OCI-LY7 (cell line): ENCODE results near the gene BBX. TPM values are rescaled to one million over a fixed set of nuclear protein-coding genes. Genes with fewer than 3 reads are reported as not detected.

Source experiments
- BruUV-seq: library from RNA; stranded (reverse); fragments of 400-500 nt; replicated peaks from 2 replicates; lab custom pipeline; 2021; lab: Mats Ljungman, UMichigan
- CTCF ChIA-PET: fragments of 300-600 bp; sonication (Branson Sonifier 250); formaldehyde crosslinking; loops from one replicate; lab custom pipeline; 2022; ENCODE audit warnings: antibody characterized with exemption; ENCODE audit not compliant: unreplicated experiment; lab: Charles Lee
- POLR2A ChIA-PET: fragments of 300-600 bp; sonication (Branson Sonifier 250); formaldehyde crosslinking; loops from one replicate; lab custom pipeline; 2022; ENCODE audit warnings: antibody characterized with exemption; lab: Charles Lee
- DNase-seq: peaks from one replicate; pipeline ENCODE4 v3.0.0-alpha.2; 2015; ENCODE audit warnings: low spot score
- H2AFZ ChIP-seq: fragments of 200-600 bp; sonication (generic), shearing (Covaris generic); 2 replicates; pipeline ENCODE4 v1.6.1; 2014; ENCODE audit warnings: mild to moderate bottlenecking, antibody characterized with exemption, low read length, moderate library complexity
- H3K27ac ChIP-seq: fragments of 200-600 bp; sonication (generic); 2 replicates; pipeline ENCODE4 v1.5.1; 2014; ENCODE audit warnings: mixed run types, low read depth, mild to moderate bottlenecking, moderate library complexity, low read length, inconsistent platforms; ENCODE audit not compliant: poor library complexity, severe bottlenecking
- H3K36me3 ChIP-seq: fragments of 200-600 bp; sonication (generic); 2 replicates; pipeline ENCODE4 v1.6.1; 2014; ENCODE audit warnings: mild to moderate bottlenecking, antibody characterized with exemption, low read length, moderate library complexity, mixed read lengths; ENCODE audit not compliant: insufficient read depth
- H3K4me1 ChIP-seq: fragments of 200-600 bp; sonication (generic); 2 replicates; pipeline ENCODE4 v1.5.1; 2014; ENCODE audit warnings: mild to moderate bottlenecking, low read length; ENCODE audit not compliant: insufficient read depth, poor library complexity, severe bottlenecking
- H3K4me2 ChIP-seq: fragments of 200-600 bp; sonication (generic); 2 replicates; pipeline ENCODE4 v1.6.1; 2014; ENCODE audit warnings: mild to moderate bottlenecking, low read length
- H3K4me3 ChIP-seq: fragments of 200-600 bp; sonication (generic); 2 replicates; pipeline ENCODE4 v1.5.1; 2014; ENCODE audit warnings: mild to moderate bottlenecking, low read depth, low read length; ENCODE audit not compliant: poor library complexity, severe bottlenecking
- H3K79me2 ChIP-seq: fragments of 200-600 bp; sonication (generic); 2 replicates; pipeline ENCODE4 v1.6.1; 2016; ENCODE audit warnings: low read depth, mild to moderate bottlenecking, low read length, moderate library complexity, mixed read lengths; ENCODE audit not compliant: insufficient read depth
- H3K9me2 ChIP-seq: fragments of 200-600 bp; sonication (generic); 2 replicates; pipeline ENCODE4 v1.6.1; 2016; ENCODE audit warnings: mild to moderate bottlenecking, low read length, mixed read lengths; ENCODE audit not compliant: insufficient read depth
- H3K9me3 ChIP-seq: fragments of 200-600 bp; sonication (generic); 2 replicates; pipeline ENCODE4 v1.6.1; 2014; ENCODE audit warnings: mild to moderate bottlenecking, mixed run types, low read length, mixed read lengths
- H4K20me1 ChIP-seq: fragments of 200-600 bp; sonication (generic); 2 replicates; pipeline ENCODE4 v1.6.1; 2014; ENCODE audit warnings: mild to moderate bottlenecking, antibody characterized with exemption, low read length, moderate library complexity, mixed read lengths; ENCODE audit not compliant: insufficient read depth
- CTCF ChIP-seq: fragments of 200-600 bp; sonication (generic); conservative IDR thresholded peaks from 2 replicates; pipeline ENCODE4 v1.5.1; 2014; ENCODE audit warnings: mild to moderate bottlenecking, antibody characterized with exemption, low read length, moderate library complexity, mixed read lengths
- EZH2phosphoT487 ChIP-seq: fragments of 200-600 bp; sonication (generic); IDR thresholded peaks from 2 replicates; pipeline ENCODE4 v1.6.1; 2018; ENCODE audit warnings: low read depth, borderline replicate concordance, mild to moderate bottlenecking, mixed run types, antibody characterized with exemption, low read length, moderate library complexity, mixed read lengths
- intact Hi-C: fragments of 100-400 bp; cut with micrococcal nuclease; formaldehyde crosslinking; loops from one replicate; pipeline ENCODE4 v1.10.0; 2022; ENCODE audit not compliant: unreplicated experiment
- total RNA-seq, 2 experiments: library from RNA; depleted of rRNA in 1 of 2; stranded (reverse); fragments of >200 nt in 1 of 2; shearing (Covaris generic) in 1 of 2; gene quantifications; 2 replicates each; pipeline ENCODE4 v1.2.3, GENCODE V29; 2014 to 2022

Gene BBX
- total RNA-seq, 2 experiments from 2014 or later = 27.0 to 49.8 TPM

GRCh38 chr3:107752202-107752990 lies 229.6 kb downstream of the BBX start:
- ChIA-PET POLR2A (interaction anchor here (1.0 kb wide), 2 partner anchors 16 to 78 kb away, joined by 3 read pairs; no protein-coding TSS in a partner anchor), CTCF (no interaction called here)
- Histone ChIP-seq H3K36me3 (no peaks in the 10 kb centered on the region; the same call in 1 of the 2 replicates), H3K4me1 (no peaks in the 10 kb centered on the region), H3K9me2 (no peaks in the 10 kb centered on the region), H4K20me1 (peaks cover 6% of the 10 kb centered on the region; the same call in 1 of the 2 replicates), H3K79me2 (no peaks in the 10 kb centered on the region), H3K9me3 (no peaks in the 10 kb centered on the region), H3K4me2 (no peak overlapping the region), H2AFZ (no peak overlapping the region), H3K27ac (no peak overlapping the region), H3K4me3 (no peak overlapping the region)
- no TSS peak for BruUV-seq
- DNase-seq = peak; percentile 37
- intact Hi-C loops = loop anchor here (10.0 kb wide), 1 partner anchor 178 kb away; no protein-coding TSS in a partner anchor
- TF ChIP-seq EZH2phosphoT487 (no peak), CTCF (peak; percentile 79)

- peaks cover 6% of the 10 kb centered on the region; the same call in 1 of the 2 replicates for H4K20me1 ChIP-seq
- no peaks in the 10 kb centered on the region for H3K4me1 ChIP-seq
- TF ChIP-seq EZH2phosphoT487 = no peak
- peak; percentile 63 for TF ChIP-seq CTCF
- POLR2A ChIA-PET = interaction anchor here (1.0 kb wide), 1 partner anchor 79 kb away, joined by 3 read pairs; no protein-coding TSS in a partner anchor
- H2AFZ ChIP-seq = no peak overlapping the region
- intact Hi-C loops = loop anchor here (10.0 kb wide), 1 partner anchor 179 kb away; no protein-coding TSS in a partner anchor
- H3K9me3 ChIP-seq = no peaks in the 10 kb centered on the region
- H3K36me3 ChIP-seq = no peaks in the 10 kb centered on the region; the same call in 1 of the 2 replicates
- no peak overlapping the region for H3K4me3 ChIP-seq
- H3K9me2 ChIP-seq = no peaks in the 10 kb centered on the region
- peak; percentile 35 for DNase-seq
- CTCF ChIA-PET = no interaction called here
- no TSS peak for BruUV-seq
- no peak overlapping the region for H3K4me2 ChIP-seq
- no peaks in the 10 kb centered on the region for H3K79me2 ChIP-seq
- no peak overlapping the region for H3K27ac ChIP-seq
Measured at GRCh38 chr3:107753494-107753893, 230.7 kb downstream of the BBX start.

- no peaks in the 10 kb centered on the region for H3K79me2 ChIP-seq
- POLR2A ChIA-PET = interaction anchor here (0.8 to 1.0 kb wide), 3 partner anchors 15 to 79 kb away, joined by 3 to 4 read pairs (median 3); no protein-coding TSS in a partner anchor
- CTCF ChIA-PET = no interaction called here
- no peaks in the 10 kb centered on the region for H3K9me3 ChIP-seq
- no peak overlapping the region for H3K27ac ChIP-seq
- no peak for DNase-seq
- BruUV-seq = no TSS peak
- H3K4me3 ChIP-seq = no peak overlapping the region
- TF ChIP-seq EZH2phosphoT487 (no peak), CTCF (no peak)
- H3K9me2 ChIP-seq = no peaks in the 10 kb centered on the region
- H3K36me3 ChIP-seq = no peaks in the 10 kb centered on the region; the same call in 1 of the 2 replicates
- no peaks in the 10 kb centered on the region for H3K4me1 ChIP-seq
- peaks cover 6% of the 10 kb centered on the region; the same call in 1 of the 2 replicates for H4K20me1 ChIP-seq
- no peak overlapping the region for H2AFZ ChIP-seq
- intact Hi-C loops = loop anchor here (10.0 kb wide), 1 partner anchor 179 kb away; no protein-coding TSS in a partner anchor
- no peak overlapping the region for H3K4me2 ChIP-seq
Measured at GRCh38 chr3:107753976-107754375, 231.2 kb downstream of the BBX start.
